ENCODE results near the gene KISS1R.
"Not testable (repeated sequence)": the region's sequence is repeated elsewhere in the genome, so short reads cannot be mapped to it uniquely, and the experiment has no call there.

DNA sequence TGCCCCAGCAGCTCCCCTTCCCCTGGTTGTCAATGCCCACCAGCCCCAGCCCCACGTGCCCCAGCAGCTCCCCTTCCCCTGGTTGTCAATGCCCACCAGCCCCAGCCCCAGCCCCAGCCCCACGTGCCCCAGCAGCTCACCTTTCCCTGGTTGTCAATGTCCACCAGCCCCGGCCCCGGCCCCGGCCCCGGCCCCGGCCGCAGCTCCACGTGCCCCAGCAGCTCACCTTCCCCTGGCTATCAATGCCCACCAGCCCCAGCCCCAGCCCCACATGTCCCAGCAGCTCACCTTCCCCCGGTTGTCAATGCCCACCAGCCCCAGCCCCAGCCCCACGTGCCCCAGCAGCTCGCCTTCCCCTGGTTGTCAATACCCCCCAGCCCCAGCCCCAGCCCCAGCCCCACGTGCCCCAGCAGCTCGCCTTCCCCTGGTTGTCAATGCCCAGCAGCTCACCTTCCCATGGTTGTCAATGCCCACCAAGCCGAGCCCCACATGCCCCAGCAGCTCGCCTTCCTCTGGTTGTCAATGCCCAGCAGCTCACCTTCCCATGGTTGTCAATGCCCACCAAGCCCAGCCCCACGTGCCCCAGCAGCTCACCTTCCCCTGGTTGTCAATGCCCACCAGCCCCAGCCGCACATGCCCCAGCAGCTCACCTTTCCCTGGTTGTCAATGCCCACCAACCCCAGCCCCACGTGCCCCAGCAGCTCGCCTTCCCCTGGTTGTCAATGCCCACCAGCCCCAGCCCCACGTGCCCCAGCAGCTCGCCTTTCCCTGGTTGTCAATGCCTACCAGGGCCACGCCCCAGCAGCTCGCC is 38.2 kb upstream of the KISS1R start:
- TF ChIP-seq, protein P1, sequence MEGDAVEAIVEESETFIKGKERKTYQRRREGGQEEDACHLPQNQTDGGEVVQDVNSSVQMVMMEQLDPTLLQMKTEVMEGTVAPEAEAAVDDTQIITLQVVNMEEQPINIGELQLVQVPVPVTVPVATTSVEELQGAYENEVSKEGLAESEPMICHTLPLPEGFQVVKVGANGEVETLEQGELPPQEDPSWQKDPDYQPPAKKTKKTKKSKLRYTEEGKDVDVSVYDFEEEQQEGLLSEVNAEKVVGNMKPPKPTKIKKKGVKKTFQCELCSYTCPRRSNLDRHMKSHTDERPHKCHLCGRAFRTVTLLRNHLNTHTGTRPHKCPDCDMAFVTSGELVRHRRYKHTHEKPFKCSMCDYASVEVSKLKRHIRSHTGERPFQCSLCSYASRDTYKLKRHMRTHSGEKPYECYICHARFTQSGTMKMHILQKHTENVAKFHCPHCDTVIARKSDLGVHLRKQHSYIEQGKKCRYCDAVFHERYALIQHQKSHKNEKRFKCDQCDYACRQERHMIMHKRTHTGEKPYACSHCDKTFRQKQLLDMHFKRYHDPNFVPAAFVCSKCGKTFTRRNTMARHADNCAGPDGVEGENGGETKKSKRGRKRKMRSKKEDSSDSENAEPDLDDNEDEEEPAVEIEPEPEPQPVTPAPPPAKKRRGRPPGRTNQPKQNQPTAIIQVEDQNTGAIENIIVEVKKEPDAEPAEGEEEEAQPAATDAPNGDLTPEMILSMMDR (conservative IDR thresholded peaks at IDR 0.05; ENCODE audit: low read length) = not testable (repeated sequence)
- not testable (repeated sequence) for TF ChIP-seq EZH2phosphoT487 (IDR thresholded peaks at IDR 0.05; ENCODE audit: borderline replicate concordance)
